Small intestine (tissue), 7 donors: ENCODE results near the gene PHTF2. TPM values are rescaled to one million over a fixed set of nuclear protein-coding genes. Genes with fewer than 3 reads are reported as not detected.
A peak's percentile ranks its signal among the peaks of the same experiment; 100 is the strongest.
"Not testable (repeated sequence)": the region's sequence is repeated elsewhere in the genome, so short reads cannot be mapped to it uniquely, and the experiment has no call there.

Source experiments
- DNase-seq, 2 donors: peaks; one replicate each; pipeline versions ENCODE4 v3.0.0 to v3.0.0-alpha.2; 2013
- FAIRE-seq: peaks from 2 replicates; lab custom pipeline; 2012; peaks lifted over from hg19 to GRCh38; lab: Jason Lieb, UNC
- H3K27ac ChIP-seq, 3 donors: one replicate each; pipeline ENCODE4 v1.5.1; 2013; ENCODE audit warnings: low read length in 2 of 3, mild to moderate bottlenecking in 2 of 3, control low read depth in 1 of 3, inconsistent platforms in 1 of 3, low read depth in 1 of 3, moderate library complexity in 1 of 3
- H3K27me3 ChIP-seq, 3 donors: one replicate each; pipeline ENCODE4 v1.6.1; 2013; ENCODE audit warnings: low read length in 3 of 3, inconsistent platforms in 1 of 3; ENCODE audit not compliant: control insufficient read depth in 3 of 3, insufficient read depth in 3 of 3
- H3K36me3 ChIP-seq, 3 donors: one replicate each; pipeline ENCODE4 v1.6.1; 2013; ENCODE audit warnings: low read length in 3 of 3, inconsistent platforms in 1 of 3, low read depth in 1 of 3, mild to moderate bottlenecking in 1 of 3, moderate library complexity in 1 of 3; ENCODE audit not compliant: control insufficient read depth in 3 of 3, insufficient read depth in 2 of 3
- H3K4me1 ChIP-seq, 3 donors: one replicate each; pipeline ENCODE4 v1.6.1; 2013; ENCODE audit warnings: low read length in 2 of 3, inconsistent platforms in 1 of 3, low read depth in 1 of 3, mild to moderate bottlenecking in 1 of 3, moderate library complexity in 1 of 3; ENCODE audit not compliant: control insufficient read depth in 3 of 3, insufficient read depth in 2 of 3
- H3K4me3 ChIP-seq, 3 donors: one replicate each; pipeline ENCODE4 v1.5.1; 2013; ENCODE audit warnings: low read length in 3 of 3, control low read depth in 1 of 3, inconsistent platforms in 1 of 3, low read depth in 1 of 3, mild to moderate bottlenecking in 1 of 3, moderate library complexity in 1 of 3
- H3K9me3 ChIP-seq, 2 donors: one replicate each; pipeline ENCODE4 v1.6.1; 2013; ENCODE audit warnings: low read depth in 1 of 2, low read length in 1 of 2; ENCODE audit not compliant: control insufficient read depth in 2 of 2, insufficient read depth in 1 of 2
- WGBS, 3 donors: extraction: QIAGEN DNeasy Blood & Tissue Kit; methylation state at CpG; one replicate each; pipeline ENCODE4 v1.1.7; 2013; 5-methylcytosine and 5-hydroxymethylcytosine counted together
- polyA plus RNA-seq, 4 donors: library from polyadenylated mRNA; stranded (reverse) in 3 of 4; unstranded in 1 of 4; fragments of 200-250 nt in 3 of 4; fragments of 120-200 nt in 1 of 4; gene quantifications; one replicate each; pipeline versions ENCODE4 v1.2.1 to v1.2.3, GENCODE V29; 2013
- donor health status: healthy with polysubstance abuse.
- donor health status: control.
- donor health status: control.
- donor health status: Bipolar disorder and iron deficiency.
- donor health status: healthy.

Gene PHTF2
- polyA plus RNA-seq, 4 donors = 1.8 to 10.1 (median 2.7) TPM

DNA sequence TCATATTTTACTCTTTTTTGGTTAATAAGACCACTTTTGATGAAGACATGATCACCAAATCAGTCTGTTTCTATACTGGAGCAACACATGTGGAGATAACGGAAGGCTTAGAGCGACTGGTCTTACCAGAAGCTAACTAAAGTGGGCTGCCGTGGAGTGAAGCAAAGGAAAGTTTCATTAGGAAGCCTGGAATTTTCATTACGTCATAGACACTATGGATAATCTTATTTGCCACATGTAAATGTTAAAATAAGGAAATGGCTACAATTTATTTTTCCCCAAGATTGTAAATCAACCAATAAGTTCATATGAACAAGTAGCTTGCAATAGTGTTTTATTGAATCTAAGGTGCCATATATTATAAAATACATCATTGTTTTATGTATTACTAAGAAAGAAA lies 185.4 kb downstream of the PHTF2 start:
- Histone ChIP-seq H3K4me1 (no peaks in the 10 kb centered on the region), H3K9me3 (peaks cover 0 to 4% of the 10 kb centered on the region in 2 donors), H3K4me3 (no peak overlapping the region), H3K27me3 (no peaks in the 10 kb centered on the region), H3K36me3 (no peaks in the 10 kb centered on the region), H3K27ac (no peak overlapping the region)
- DNase-seq = no peak
- WGBS, 3 donors = 92 to 94% (median 94%) methylated on average over 4 of the region's 4 CpGs
- FAIRE-seq = no peak

- Histone ChIP-seq H3K27ac (no peak overlapping the region), H3K4me3 (no peak overlapping the region), H3K36me3 (no peaks in the 10 kb centered on the region), H3K4me1 (no peaks in the 10 kb centered on the region), H3K27me3 (no peaks in the 10 kb centered on the region), H3K9me3 (peaks cover 0 to 4% of the 10 kb centered on the region in 2 donors)
- WGBS, 3 donors = 80 to 91% (median 80%) methylated on average over 12 of the region's 12 CpGs
- no peak for FAIRE-seq
- no peak for DNase-seq
Measured at GRCh38 chr7:77985232-77985973, 186.8 kb downstream of the PHTF2 start.

DNA sequence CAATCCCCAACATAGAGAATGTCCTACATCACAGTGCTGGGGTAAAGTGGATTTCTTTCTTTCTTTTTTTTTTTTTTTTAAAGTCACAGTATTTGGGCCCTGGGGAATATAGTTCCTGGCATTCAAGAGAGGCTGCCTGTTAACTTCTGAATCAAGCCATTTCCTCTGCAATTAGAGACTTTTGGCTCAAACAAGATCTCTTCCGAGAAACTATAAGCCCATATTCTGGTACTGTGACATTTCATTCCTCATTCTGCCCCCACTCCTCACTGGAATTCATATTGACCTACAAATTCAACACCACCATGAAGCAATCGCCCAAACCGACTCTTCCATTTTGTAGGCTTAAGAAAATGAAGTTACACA lies 187.4 kb downstream of the PHTF2 start:
- FAIRE-seq (no peak), DNase-seq (no peak)
- Histone ChIP-seq H3K4me3 (no peak overlapping the region), H3K9me3 (peaks cover 0 to 4% of the 10 kb centered on the region in 2 donors), H3K4me1 (no peaks in the 10 kb centered on the region), H3K27me3 (no peaks in the 10 kb centered on the region), H3K27ac (no peak overlapping the region), H3K36me3 (no peaks in the 10 kb centered on the region)
- 75 to 89% (median 85%) methylated on average over 3 of the region's 3 CpGs for WGBS, 3 donors

- FAIRE-seq (no peak), DNase-seq (peak; percentile 64 to 82)
- Histone ChIP-seq H3K27ac (peak overlapping the region in 1 of 3 donors; percentile 24), H3K36me3 (no peaks in the 10 kb centered on the region), H3K27me3 (no peaks in the 10 kb centered on the region), H3K4me1 (no peaks in the 10 kb centered on the region), H3K4me3 (no peak overlapping the region), H3K9me3 (peaks cover 0 to 4% of the 10 kb centered on the region in 2 donors)
- 34 to 64% (median 39%) methylated on average over 6 of the region's 6 CpGs for WGBS, 3 donors
Measured at GRCh38 chr7:77989981-77990566, 191.5 kb downstream of the PHTF2 start.

- Histone ChIP-seq H3K4me1 (no peaks in the 10 kb centered on the region), H3K9me3 (no peaks in the 10 kb centered on the region), H3K36me3 (no peaks in the 10 kb centered on the region), H3K27me3 (no peaks in the 10 kb centered on the region), H3K4me3 (no peak overlapping the region), H3K27ac (no peak overlapping the region)
- DNase-seq = peak in 1 of 2 donors; percentile 14
- no peak for FAIRE-seq
- 28 to 71% (median 45%) methylated on average over 4 of the region's 4 CpGs for WGBS, 3 donors
Measured at GRCh38 chr7:77991656-77992055, 193.1 kb downstream of the PHTF2 start.

DNA sequence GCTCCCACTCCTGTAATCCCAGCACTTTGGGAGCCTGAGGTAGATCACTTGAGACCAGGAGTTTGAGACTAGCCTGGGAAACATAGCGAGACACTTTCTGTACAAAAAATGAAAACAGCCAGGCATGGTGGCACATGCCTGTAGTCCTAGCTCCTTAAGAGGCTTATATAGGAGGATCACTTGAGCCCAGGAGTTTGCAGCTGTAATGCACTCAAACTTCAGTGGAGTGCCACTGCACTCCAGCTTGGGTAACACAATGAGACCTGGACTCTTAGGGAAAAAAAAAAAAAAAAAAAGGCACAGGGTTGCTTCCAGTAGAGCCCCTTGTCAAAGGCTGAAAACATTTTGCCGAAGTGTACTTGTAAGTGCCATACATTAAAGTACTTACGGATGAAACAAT lies 195.3 kb downstream of the PHTF2 start:
- H3K9me3 ChIP-seq = no peaks in the 10 kb centered on the region
- H3K4me3 ChIP-seq = no peak overlapping the region
- H3K27ac ChIP-seq = no peak overlapping the region
- 94 to 99% (median 94%) methylated on average over 3 of the region's 3 CpGs for WGBS, 3 donors
- no peak for FAIRE-seq
- DNase-seq = no peak
- H3K27me3 ChIP-seq = no peaks in the 10 kb centered on the region
- H3K4me1 ChIP-seq = no peaks in the 10 kb centered on the region
- no peaks in the 10 kb centered on the region for H3K36me3 ChIP-seq

GRCh38 chr7:77995717-77996116 lies 197.1 kb downstream of the PHTF2 start:
- no peaks in the 10 kb centered on the region for H3K27me3 ChIP-seq
- FAIRE-seq (no peak), DNase-seq (no peak)
- no peak overlapping the region for H3K4me3 ChIP-seq
- no peaks in the 10 kb centered on the region for H3K9me3 ChIP-seq
- H3K36me3 ChIP-seq = no peaks in the 10 kb centered on the region
- WGBS, 3 donors = 77 to 84% (median 78%) methylated on average over 6 of the region's 6 CpGs
- H3K4me1 ChIP-seq = no peaks in the 10 kb centered on the region
- no peak overlapping the region for H3K27ac ChIP-seq

GRCh38 chr7:77999168-77999567 lies 200.6 kb downstream of the PHTF2 start:
- FAIRE-seq = not testable (repeated sequence)

More at GRCh38 chr7:77999168-77999567, 200.6 kb downstream of the PHTF2 start:
- not testable (repeated sequence) for DNase-seq, H3K4me1 ChIP-seq, H3K36me3 ChIP-seq, H3K27ac ChIP-seq, H3K27me3 ChIP-seq, H3K4me3 ChIP-seq, H3K9me3 ChIP-seq
- WGBS, 3 donors = 76 to 87% (median 81%) methylated on average over 3 of the region's 3 CpGs
